Right ventricle myocardium superior (tissue), 1 donor: ENCODE results near the gene SH3BP2. TPM values are rescaled to one million over a fixed set of nuclear protein-coding genes. Genes with fewer than 3 reads are reported as not detected.
A peak's percentile ranks its signal among the peaks of the same experiment; 100 is the strongest.

Experiments used
- ATAC-seq: fragments of 200-7000 bp; cut with Tn5 transposase; one replicate; pipeline ENCODE4 v1.9.1; 2020; ENCODE audit warnings: mild to moderate bottlenecking; ENCODE audit not compliant: poor library complexity
- DNase-seq: peaks from one replicate; pipeline ENCODE4 v3.0.0-alpha.2; 2020
- intact Hi-C: fragments of 100-400 bp; cut with DNase I; formaldehyde crosslinking; loops from one replicate; pipeline ENCODE4 v1.11.2; 2022
- total RNA-seq: library from RNA; stranded (reverse); fragmentation: NEBNext Ultra II Directional; extraction: Animal tissue kit (Norgen Biotek cat#: 25700); gene quantifications from one replicate; pipeline ENCODE4 v1.2.1, GENCODE V29; 2021
- donor health status: DM: no; HTN: yes; CAD: no; lungs with severe emphysema.

The SH3BP2 gene
- total RNA-seq, 1 donor from 2014 or later: 24.9 TPM

DNA sequence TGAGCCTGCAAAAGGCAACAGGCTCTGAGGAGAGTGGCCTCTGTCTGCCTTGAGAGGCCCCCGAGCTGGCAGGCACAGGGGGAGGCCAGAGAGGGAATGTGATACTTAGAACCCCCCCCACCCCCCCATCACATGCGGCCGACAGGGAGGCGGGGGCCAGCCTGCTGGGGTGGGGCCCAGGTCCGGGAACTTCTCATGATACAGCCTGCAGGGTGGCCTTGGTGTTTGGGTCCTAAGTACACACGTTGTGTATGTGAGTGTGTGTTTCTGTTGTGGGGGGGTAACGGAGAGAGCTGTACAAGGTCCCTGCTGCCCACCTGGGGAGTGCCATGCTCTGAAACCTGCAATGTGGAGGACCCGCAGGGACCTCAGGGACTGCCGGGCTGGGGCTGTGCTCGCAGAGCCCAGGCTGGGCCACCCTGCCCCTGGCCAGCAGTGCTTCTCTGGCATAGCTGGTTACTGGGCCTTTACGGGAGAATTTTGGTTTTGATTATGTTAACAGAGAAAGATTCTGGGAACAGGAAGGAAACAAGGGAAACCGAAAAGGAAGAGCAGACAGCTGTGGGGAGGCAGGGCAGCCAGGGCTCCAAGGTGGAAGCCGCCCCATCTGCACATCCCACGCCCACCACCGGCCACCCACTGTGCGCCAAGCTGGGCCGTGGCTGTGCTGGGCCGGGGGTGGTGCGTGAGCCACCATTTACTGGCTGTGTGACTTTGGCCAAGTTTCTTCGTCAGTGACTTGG lies 19.9 kb downstream of the SH3BP2 start:
- peak; percentile 4 for ATAC-seq
- no peak for DNase-seq
- intact Hi-C loops: no loop called here

DNA sequence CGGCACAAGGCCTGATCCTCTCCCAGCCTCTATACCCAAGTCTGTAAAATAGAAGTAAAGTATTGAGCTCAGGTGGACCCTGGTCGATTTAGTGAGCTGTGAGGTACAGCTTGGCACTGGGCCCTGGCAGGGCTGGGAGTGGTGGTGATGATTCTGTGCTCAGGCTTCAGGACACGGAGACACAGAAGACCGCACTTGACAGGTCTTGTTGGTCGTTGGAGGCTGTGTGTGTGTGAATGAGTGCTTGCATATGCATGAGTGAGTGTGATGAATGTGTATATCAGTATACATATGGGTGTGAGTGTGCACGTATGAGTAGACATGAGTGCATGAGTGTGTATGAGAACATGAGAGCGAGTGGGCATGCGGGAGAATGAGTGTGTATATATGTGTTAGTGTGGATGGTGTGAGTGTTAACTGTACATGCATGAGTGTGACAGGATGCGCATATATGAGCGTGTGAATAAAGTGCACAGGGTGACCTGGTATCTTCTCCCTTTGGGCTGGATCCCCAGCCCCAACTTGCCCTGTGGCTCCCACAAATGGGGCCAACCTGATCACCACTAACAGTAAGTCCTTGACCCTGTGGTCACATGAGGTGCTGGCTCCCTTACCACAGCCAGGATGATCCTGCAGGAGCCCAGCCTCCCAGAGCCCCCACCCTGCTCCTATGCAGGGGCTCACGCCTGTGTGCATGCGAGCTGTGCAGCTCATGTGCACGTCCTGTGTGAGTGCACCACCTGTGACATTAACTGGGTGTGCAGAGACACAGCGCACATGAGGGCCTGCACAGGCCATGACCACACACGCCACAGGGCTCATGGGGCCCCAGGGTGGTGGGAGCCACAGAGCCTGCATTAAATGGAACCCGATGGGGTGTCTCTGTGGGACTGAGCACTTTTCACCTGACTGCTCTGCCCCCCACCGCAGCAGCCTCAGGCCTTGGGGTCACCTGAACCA lies 20.8 kb downstream of the SH3BP2 start:
- intact Hi-C loops: no loop called here
- no peak for DNase-seq
- no peak for ATAC-seq

GRCh38 chr4:2814627-2815270 lies 21.9 kb downstream of the SH3BP2 start:
- ATAC-seq (no peak), DNase-seq (no peak)
- intact Hi-C loops: no loop called here

DNA sequence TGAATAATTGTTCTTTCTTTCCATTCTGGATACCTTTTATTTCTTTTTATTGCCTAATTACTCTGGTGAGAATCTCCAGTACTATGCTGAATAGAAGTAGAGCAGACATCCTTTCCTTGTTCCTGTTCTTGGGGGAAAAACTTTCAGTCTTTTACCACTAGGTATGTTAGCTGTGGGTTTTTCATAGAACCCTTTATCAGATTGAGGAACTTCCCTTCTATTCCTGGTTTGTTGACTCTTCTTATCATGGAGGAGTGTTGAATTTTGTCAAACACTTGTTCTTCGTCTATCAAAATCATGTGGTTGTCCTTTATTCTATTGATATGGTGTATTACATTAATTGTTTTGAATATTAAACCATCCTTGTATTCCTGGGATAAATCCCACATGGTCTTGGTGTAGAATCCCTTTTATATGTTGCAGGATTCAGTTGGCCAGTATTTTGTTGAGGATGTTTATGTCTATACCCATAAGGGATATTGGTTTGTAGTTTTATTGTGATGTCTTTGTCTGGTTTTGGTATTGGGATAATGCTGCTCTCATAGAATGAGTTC lies 23.6 kb downstream of the SH3BP2 start:
- intact Hi-C loops: no loop called here
- no peak for DNase-seq
- ATAC-seq: no peak

GRCh38 chr4:2817137-2817536 lies 24.3 kb downstream of the SH3BP2 start:
- ATAC-seq (no peak), DNase-seq (no peak)
- intact Hi-C loops: no loop called here

DNA sequence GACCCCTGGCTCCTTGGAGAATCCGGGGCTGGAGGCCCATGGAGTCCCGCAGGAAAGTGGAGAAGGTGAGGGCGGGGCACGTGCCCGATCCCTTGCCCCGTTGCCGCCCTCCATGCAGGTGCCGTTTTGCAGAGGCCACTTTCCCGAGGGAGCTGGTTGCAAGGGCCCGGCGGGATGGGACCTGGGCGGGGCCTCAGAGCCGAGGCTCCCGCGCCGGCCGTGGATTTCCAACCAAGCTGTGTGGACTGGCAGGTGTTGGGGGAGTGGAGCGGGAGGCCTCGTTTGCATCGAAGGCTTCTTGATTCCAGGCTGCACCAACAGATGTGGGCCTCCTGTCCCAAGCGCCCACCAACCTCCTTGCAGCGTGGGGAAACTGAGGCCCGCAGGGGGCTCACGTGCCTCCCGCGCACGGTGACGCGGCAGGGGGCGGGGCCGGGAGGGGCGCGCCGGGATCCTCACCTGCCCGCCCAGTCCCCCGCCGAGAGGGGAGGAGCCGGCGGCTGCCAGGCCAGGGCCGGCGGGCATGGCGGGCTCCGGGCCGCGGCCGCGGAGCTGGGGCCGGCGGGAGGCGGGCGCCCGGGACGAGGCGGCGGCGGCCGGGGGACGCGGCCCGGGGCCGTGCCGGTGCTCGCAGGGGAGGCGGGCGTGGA lies 24.9 kb downstream of the SH3BP2 start:
- intact Hi-C loops: no loop called here
- ATAC-seq (peak; percentile 51), DNase-seq (no peak)

DNA sequence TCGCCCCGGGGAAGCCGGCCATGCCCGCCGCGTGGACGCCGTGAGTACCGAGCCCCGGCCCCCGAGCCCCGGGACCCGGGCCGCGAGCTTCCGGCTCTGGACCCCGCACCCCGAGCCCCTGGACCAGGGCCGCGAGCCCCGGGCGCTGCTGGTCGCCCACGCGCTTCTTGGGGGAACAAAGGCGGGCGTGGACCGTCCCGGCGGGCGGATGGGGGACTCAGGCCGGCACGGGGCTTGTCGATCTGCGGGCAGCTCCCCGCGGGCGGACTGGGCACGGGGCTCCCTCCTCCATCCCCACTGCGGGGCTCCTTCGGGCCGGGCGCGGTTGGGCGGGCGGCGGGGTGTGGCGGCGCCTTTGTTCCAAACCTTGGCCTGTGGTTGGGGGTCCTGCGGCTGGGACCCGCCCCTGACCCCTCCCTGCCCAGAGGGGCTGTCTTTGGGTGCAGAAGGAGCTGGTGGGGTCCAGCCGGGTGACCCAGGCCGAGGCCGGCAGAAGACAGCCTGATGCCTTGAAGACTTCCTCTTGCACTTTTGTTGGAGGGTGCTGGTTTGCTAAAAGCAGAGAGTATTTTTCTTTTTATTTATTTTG lies 25.6 kb downstream of the SH3BP2 start:
- intact Hi-C loops: no loop called here
- ATAC-seq (peak; percentile 13), DNase-seq (no peak)

GRCh38 chr4:2819244-2820215 lies 26.6 kb downstream of the SH3BP2 start:
- intact Hi-C loops: no loop called here
- peak; percentile 26 for DNase-seq

DNA sequence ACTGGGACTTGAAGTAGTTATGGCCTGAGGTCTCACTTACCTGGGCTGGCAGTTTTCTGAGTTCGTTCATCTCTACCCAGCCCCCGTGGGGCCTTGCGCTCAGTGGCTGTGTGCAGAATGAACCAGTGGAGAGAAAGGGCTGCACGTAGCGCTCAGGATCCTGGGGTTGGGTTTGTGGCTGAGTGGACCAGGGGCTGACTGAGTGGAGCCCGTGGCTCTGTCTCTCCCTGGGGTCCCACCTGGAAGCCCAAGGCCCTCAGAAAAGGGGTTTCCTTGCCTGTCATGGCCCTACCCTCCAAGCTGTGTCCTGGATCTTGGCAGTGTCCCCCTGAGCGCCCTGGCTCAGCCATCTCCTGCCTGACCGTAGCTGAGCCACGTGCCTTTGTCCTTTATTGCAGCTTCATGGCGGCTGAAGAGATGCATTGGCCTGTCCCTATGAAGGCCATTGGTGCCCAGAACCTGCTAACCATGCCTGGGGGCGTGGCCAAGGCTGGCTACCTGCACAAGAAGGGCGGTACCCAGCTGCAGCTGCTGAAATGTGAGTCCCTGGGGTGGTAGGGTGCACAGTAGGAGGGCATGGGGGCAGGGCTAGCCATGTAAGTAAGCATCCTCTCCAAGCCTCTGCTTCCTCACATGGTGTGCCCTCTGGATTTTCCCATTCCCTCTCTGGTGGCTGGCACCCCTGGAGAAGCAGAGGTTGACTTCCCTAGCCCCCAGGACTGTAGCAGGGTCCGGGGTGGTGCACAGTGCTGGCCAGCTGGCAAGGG lies 27.5 kb downstream of the SH3BP2 start:
- intact Hi-C loops: no loop called here
- DNase-seq (peak; percentile 38), ATAC-seq (no peak)

More at GRCh38 chr4:2819244-2820215, 26.6 kb downstream of the SH3BP2 start:
- no peak for ATAC-seq

DNA sequence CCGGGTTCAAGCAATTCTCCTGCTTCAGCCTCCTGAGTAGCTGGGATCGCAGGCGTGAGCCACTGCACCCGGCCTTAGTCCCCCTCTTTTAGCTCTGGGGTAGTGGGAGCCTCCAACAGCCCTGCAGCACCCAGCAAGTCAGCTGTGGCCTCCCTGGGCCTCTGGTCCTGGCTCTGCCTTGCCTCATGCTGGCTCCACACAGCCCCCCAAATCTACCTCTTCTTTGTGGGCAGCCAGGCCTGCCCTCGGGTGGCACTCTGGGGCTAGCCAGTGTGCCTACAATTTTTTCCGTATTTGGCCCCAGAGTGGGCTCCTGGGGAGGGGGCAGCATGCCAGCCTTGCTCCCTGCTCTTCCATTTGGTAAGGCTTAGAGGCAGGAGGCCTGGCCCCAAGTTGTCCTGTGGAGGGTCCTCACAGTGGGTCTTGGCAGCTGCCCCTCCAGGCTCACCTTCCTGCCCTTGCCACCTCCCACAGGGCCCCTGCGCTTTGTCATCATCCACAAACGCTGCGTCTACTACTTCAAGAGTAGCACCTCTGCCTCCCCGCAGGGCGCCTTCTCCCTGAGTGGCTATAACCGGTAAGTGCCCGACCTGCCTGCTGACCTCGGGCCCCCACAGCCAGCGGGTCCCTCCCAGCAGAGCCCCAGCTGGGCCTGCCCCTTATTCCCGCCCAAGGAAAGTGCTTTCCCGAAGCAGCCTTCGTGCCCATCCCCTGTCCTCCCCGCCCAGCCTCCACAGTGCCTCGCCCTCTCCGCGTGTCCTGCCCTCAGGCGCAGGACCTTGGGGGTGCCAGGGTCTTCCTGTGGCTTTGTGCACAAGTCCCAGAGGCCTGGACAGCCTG lies 29.8 kb downstream of the SH3BP2 start:
- ATAC-seq (no peak), DNase-seq (peak; percentile 29)
- intact Hi-C loops: no loop called here

- intact Hi-C loops: no loop called here
- ATAC-seq (no peak), DNase-seq (no peak)
Measured at GRCh38 chr4:2823301-2823670, 30.4 kb downstream of the SH3BP2 start.

- ATAC-seq: peak; percentile 40
- DNase-seq: peak; percentile 46
- intact Hi-C loops: no loop called here
Measured at GRCh38 chr4:2823671-2824328, 30.9 kb downstream of the SH3BP2 start.

DNA sequence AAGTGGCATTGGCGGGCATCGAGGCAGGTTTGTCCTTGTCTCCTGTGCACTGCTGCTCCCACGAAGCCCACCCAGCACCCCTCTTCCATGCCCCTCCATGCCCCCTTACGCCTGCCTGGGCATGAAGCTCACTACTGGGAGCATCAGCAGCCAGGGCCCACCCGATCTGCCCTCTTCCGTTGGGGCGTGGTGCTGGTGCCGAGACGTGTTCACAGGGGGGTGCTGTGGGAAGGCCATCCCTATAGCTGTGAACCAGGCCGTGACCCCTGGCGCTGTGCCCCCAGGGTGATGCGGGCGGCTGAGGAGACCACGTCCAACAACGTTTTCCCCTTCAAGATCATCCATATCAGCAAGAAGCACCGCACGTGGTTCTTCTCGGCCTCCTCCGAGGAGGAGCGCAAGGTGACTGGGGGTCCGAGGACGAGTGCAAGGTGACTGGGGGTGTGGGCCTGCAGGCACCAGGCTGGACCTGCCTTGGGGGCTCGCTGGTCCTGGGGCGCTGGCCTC lies 31.5 kb downstream of the SH3BP2 start:
- DNase-seq: peak; percentile 39
- intact Hi-C loops: no loop called here
- no peak for ATAC-seq

DNA sequence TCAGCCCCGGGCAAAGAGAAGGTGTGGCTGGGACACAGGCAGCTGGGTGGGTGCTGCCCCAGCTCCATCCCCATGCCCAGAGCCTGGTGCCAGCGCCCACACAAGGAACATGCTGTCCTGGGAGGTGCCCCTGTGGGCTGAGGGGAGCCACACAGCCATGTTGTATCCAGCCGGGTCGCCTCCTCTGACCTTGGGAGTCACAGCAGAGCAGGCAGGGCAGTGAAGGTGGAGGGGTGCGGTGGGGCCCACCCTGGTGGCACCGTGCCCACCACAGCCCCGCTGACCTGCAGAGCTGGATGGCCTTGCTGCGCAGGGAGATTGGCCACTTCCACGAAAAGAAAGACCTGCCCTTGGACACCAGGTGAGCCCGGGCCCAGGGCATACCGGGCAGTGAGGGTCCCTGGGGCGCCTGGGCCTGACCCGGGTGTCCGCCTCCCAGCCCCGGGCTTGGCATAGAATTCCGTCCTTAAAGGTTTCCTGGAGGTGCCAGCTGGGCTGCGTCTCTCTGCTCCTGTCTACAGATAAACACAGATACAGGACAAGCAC lies 32.0 kb downstream of the SH3BP2 start:
- peak; percentile 64 for ATAC-seq
- intact Hi-C loops: no loop called here
- peak; percentile 53 for DNase-seq

GRCh38 chr4:2825740-2826139 lies 32.9 kb downstream of the SH3BP2 start:
- ATAC-seq: peak; percentile 58
- intact Hi-C loops: no loop called here

More at GRCh38 chr4:2825740-2826139, 32.9 kb downstream of the SH3BP2 start:
- peak; percentile 69 for DNase-seq
